IPS-NIHi7 (cell line): Measurements from ENCODE around the gene SLC7A1.

ENCODE experiments used
- DNase-seq: peaks from one replicate; pipeline ENCODE4 v3.0.0; 2012; ENCODE audit warnings: mixed read lengths; ENCODE audit errors: extremely low spot score

SLC7A1 gene

DNA sequence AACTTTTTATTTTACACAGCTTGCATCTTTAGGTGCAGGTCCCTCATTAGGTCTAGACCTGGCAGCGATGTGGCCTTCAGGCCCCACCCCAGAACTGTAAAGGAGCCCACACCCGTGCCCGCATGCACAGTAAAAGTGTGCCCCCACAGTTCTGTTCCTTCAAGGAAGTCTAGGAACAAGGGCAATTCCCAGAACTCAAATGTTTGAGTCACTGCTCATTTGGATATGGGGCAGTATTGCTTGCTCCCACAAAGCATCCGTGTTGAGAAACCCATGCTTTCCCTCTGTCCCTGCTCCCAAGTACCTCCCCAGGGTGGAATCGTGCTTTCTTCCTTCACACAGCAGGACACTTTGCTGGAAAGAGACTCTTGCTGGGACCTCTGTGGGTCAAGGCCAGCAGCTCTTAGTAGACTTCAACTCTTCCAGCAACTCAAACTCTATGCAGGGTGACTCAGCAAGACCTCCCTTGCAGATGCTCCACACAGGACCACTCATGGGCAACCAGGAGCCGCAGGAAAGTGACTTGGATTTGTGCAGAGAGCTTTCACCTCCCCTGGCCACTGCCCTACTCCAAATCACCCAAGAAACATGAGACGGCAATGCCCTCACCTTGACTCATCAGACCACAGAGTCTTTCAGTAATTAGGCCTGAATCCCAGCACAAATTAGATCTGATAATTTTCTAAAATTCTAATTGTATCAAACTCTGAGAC is 12.3 kb downstream of the SLC7A1 start:
- DNase-seq: no peak

DNA sequence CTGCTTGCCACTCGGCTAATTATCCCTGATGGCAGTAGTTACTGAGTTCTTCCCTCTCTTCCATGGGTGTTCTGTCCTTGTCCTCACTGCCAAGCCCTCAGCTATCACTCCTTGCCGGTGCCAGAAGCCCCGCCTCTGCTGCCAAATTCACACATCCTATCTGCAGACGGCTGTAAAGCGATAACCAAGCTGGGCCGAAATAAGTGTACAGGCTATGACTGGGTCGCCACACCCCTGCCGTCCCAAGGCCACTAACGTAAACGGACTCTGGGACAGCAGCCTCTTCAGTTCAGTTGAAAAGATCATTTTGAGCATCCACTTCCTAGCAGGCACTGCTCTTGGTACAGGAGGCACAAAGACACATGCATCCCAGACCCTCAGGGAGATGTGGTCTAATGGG is 13.3 kb downstream of the SLC7A1 start:
- DNase-seq: no peak

DNA sequence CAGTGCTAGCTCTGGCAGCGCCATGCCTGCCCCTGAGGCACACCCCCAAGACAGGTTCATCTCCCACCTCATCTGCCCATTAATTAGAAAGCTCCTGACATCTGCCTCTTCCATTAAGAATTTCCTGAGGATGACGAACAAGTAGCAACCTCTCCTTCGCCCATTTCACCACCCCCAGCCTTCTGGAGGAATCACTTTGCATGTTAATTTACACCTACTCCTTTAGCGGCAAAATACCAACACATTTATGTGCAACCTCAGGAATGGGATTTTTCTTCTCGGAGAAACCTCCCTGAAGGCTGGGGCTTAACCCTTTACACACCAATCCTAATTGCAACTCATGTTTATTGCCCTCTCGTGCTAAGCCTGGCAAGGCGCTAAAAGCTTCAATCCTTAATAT is 13.8 kb downstream of the SLC7A1 start:
- no peak for DNase-seq

DNA sequence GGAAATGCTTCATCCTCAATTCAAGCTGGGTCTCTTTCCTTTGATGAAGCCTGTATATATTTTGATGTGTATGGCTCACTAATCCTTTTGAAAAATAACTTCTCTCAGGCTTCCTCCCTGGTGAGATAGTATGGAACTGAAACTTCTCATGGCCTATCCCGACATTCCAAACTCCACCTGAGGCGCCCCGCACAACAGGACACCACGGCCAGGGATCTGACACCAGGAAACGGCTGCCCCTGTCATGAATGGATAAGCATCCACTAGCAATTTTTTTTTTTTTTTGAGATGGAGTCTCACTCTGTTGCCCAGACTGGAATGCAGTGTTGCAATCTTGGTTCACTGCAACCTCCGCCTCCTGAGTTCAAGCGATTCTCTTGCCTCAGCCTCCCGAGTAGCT is 16.4 kb downstream of the SLC7A1 start:
- DNase-seq: no peak

DNA sequence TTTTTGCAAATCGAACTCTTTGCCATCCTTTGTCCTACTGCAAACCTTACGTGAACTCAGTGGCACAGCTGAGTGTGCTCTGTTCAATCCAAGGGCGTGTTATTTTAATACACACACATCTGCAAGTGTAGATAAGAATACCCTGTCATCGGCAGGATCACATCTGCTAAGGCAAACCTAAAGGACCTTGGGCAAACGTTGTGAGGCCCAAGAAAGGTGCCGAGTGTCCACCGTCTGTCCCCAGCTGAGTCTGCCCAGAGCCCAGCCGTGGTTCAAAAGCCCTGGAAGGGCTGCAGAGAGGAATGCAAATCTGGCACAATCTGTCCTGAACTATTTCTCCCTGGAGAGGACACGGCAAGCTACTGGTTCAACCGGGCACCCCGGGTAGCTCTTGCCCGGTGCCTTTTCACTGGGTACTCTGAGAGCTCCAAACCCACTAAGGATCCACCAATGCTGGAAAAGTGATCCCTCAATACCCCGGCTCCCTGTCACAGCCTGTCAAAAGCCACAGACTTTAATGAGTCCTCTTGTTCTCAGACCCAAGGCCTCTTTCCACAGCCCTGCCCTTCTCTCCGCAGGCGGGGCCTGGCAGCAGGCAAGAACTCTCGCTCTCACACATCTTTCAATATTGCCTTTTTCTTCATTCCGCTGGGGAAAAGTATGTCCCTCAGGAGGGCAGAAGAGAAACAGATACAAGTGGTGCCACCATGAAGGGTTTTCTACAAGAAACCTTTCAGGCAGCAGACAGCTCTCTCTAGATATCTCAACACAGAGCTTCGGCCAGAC is 17.0 kb downstream of the SLC7A1 start:
- no peak for DNase-seq

DNA sequence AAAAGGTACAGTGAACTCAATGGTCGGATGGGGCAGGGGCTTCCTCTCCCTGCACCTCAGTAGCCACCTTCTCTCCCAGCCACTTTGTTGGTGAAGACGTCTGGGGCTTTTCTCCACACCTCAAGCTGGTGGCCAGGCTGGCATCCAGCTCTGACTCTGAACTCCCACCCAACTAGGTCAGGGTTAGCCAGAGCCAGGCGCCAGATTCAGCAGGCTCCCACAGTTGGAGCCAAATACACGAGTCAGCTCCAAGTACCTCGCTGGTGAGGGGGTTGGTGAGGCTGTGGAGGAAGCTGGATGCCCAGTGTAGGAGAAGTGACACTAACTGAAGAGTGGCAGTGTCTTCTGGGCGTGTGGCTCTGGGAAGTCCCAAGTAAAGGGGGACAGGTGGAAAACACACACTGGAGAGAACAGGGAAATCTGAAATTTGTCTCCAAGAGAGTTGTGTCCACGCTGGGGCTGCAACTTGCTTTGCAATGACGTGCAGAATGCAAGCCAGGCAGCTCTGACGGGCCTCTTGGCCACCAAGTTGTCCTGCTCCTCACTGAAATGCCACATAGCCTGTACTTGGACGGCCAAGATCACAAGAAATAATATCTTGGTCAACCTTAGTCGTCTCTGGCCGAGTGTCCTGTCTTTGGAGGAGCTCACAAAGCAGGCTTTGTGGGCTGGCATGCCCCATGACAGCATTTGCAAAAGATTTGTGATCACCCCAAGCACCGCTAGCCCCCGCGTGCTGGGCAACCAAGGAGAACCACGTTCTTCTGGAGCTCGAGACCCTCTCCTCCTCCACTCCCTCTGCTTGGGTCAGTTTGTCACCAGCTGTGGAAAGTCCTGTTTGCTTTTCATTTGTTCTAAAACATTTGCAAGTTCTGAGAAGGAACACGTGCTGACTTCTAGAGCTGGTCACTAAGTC is 18.1 kb downstream of the SLC7A1 start:
- DNase-seq: no peak

DNA sequence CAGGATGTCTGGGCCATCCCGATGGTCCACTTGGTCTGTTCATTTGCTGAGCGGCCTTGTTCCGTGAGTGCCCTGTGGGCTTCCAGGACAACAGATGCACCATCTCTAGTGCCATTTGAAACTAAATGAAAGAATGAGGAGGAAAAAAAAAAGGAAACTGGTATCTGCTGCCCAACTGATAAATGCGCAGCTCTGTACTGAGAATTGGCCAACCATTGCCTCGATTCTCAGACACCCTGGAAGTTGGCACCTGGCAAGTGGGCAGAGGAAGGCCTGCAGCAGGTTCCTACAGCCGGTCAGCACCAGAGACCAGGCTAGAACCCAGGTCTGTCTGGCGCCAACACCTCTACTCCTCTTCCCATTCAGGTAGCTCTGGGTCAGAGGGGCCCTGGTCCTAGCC is 18.9 kb downstream of the SLC7A1 start:
- DNase-seq: no peak

DNA sequence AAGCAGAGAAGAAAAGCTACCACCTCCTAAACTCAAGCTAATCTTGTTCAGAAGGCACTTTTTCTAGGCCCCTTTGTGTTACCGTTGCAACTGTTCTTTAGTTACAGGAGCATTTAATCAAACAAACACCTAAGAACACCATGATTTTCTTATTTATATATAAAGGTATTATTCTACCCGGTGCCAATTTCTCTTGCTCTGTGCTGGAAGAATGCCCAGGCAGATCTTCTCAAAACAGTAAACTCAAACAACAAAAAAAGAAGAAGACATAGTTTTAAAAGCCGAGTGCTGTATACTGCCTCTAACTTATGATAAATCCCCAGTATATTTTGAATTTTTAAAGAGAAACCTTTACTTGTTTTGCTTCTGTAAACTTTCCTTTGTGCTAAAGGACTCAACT is 20.4 kb downstream of the SLC7A1 start:
- DNase-seq: no peak

DNA sequence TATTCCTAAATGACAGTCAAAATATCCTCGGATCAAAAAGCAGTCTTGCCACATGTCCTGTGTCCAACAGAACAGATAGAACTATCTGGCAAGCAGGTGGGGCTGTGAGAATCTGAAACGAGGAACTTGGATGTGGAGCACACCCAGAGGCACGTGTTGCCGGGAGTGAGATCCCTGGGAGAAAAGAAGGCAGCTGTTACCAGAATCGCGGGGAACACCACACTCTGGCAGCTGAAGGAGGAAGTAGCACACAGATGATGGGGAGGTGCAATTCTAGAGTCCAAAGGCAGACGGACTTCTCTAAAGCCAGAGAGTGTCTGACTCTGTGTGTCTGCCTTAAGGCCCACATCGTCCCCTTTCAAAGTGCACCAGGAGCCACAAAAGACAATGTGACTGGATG is 22.3 kb downstream of the SLC7A1 start:
- no peak for DNase-seq

DNA sequence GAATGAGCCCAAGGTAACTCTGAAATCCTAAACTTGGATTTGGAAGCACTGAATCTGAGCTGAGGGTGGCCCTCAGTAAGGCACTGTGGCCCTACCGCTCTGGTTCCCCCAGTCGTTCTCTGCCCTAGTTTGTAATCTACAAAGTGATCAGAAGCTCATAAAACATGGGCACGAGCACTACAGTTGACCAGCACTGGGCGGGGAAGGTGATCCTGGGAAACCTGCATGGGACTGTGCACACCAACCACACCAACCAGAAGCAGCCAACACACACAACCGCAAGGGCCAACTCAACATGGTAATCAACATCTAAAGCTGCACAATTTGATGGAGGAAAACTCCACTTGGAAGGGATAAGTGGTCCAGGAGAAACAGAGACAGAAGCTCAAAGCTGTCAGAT is 22.9 kb downstream of the SLC7A1 start:
- DNase-seq: no peak

DNA sequence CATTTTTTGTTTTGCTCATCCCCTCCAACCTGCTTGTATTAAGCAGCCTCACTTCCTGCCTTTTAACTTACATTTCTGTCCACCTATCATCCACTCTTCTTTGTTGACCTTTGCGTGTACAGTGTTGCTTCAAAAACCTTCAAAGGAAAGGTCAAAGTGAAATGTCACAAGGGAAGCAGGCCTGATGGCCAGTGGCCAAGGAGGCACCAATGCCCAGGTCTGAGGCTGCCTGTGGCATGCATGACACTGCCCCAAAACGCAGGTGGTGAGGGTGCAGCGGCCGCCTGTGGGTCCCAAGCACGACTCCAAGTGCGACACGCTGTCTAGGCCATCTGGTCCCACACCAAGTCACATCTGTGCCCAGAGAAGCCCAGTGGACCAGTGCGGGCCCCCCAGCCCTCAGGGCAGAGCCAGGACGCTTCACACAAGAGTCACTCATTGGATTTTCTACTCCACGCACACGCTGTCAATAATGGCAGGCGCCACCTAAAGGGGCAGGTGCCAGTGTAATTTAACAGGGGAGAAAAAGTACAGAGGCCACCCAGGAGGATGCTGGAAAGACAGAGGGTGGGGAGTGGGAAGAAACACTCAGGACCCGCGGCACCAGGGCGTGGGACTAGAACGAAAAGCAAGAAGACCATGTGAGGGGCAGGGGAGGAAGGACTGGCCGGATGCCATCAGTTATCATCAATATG is 23.5 kb downstream of the SLC7A1 start:
- no peak for DNase-seq

DNA sequence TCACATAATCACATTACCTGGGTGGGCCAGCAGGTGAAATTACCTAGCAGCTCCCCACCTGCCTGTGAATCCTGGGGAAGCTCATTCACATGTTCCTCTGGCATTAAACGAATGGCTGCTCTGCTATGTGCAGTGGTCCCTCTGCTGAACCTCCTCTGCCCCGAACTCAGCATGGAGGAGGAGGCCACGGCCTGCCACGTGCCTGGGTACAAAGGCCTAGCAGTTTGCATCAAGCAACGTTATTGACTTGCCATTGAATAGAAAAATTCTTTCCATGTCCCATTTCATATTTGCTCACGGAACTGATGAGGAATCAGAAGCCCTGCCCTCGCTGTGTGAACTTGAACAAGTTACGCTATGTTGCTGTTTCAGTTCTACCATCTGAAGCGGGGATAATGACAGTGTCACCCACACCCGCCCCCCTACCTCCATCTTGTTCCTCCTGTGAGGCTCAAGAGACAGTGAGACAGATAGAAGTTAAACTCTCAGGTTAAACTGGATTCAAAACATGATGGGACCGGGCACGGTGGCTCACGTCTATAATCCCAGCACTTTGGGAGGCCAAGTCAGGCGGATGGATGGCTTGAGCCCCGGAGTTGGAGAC is 25.3 kb downstream of the SLC7A1 start:
- DNase-seq: no peak

DNA sequence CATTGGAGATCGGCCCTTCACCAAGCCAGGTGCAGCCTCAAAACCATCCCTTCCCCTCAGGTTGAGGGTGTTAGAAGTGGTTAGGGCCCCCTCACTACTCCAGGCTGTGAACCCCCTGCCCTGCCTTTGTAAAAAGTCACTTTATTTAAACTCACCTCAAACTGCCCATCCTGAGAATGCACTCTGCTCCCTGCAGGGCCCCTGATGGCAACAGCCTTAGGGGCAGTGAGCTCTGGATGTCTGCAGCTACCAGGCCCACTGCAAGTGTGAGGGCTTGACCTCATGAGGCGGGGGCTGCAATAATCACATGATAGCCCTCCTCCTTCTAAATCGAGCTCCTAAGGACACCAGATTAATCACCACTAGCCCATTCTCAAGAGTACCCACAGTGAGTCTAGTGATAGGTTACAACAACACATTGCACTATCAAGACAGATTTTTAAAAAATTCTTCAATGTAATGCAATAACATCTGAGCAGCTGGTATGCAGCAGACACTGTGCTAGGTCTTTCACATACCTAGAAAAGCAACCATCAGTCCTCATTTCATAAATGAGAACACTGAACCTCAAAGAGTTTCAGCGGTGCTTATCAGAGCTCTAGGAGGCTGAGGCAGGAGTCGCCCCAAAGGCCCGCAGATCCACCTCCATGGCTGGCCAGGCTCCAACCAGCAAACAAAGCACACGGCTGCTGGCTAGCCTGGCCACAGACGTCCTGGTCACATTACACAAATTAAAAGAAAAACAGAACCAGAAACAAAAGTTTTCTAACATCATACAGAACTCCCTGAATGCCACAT is 26.0 kb downstream of the SLC7A1 start:
- no peak for DNase-seq

DNA sequence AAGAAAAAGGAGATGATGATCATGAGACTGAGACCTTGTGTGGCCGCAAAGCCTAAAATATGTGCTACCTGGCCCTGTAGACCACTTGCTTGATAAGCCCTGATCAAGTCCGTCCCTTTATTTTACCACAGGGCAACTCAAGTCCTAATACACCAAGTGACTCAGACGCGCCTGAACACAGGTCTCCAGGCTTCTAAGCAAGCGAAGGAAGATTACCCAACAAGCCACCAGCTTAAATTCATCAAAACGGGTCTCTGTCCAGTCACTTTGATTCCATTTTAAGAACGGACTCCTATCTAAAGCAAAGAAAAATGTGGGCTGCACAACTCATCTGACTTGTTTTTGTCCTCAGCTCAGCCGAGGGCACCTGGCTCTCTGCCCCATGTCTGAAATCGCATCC is 26.8 kb downstream of the SLC7A1 start:
- no peak for DNase-seq

DNA sequence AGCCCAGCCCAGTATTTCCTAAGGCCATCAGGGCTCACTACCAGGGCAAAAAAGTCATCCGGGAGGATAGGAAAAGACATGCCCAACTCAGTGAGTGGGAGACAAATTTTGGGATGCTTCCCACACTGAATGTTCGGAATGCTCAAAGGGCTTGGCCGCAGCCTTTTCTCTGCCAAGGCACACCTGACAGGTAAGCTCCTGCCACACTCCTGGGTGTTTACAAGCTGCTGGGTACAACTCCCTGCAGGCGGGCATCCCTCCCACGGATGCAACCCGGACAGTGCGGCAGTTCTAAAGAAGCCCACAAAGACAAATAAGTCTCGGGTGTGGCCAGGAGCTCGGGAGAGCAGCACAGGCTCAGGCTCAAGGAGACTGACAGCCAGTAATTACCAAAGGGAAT is 28.1 kb downstream of the SLC7A1 start:
- no peak for DNase-seq

DNA sequence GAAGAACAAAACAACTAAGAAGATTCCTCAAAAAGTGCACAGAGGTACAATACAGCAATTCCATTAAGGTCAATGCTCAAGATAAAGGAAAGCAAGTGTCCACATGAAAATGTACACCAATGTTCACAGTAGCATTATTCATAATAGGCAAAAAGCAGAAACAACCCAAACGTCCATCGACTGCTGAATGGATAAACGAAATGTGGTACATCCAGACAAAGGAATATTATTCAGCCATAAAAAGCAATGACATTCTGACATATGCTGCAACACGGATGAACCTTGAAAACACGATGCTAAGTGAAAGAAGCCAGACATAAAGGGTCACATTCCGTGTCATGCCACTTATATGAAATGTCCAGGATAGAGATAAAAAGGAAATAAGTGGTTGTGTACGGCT is 29.3 kb downstream of the SLC7A1 start:
- DNase-seq: no peak

DNA sequence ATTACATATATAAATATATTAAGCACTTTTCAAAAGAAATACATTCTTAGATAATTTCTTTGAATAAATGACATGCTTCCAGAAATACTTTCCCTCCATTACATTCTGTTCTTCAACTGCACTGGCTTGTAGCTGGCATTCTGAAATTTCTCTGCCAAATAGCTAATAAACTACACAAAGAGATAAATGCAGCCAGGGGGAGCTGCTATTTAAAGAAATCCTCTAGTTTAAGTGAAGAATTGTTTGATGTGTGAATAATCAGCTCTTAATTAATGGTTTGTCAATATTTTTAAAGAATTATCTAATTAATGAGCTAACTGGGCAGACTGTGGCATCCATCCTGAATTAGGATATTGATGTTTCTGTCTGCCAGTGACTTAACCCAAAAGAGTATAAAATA is 30.7 kb downstream of the SLC7A1 start:
- DNase-seq: no peak

DNA sequence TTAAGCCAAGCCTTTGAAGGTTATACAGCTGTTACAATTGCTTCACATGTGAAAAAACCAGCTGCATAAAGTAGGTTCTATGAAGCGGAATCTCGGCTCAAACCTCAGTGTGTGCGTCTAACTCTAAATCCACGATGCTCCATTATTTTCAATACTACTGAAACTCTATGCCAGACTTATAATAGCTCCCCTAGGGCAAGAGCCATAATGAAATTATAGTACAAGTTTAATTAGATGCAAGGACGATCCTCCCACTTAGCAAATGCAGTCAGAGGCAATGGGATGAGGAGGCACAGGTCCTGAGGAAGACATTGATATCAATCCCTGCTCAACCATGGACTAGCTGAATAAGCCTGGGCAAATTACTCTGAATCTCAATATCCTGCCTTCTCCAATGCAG is 31.1 kb downstream of the SLC7A1 start:
- no peak for DNase-seq

DNA sequence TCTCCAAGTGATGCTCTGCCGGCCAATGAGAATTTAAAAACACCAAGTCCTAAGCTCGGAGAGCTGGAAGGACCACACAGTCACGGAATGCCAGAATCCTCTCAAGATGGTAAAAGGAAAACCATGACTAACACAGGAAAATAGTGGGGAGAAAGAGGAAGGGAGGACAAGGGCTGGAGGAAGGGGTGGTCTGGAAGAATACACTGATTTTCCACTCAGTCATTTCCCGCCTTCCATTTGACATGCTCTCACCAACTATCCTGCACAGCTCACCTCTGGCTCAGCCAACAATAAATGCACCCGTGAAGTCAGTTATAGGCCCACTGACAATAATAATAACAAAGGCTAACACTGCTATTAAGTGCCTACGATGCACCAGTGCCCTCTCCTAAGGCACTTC is 31.5 kb downstream of the SLC7A1 start:
- no peak for DNase-seq

DNA sequence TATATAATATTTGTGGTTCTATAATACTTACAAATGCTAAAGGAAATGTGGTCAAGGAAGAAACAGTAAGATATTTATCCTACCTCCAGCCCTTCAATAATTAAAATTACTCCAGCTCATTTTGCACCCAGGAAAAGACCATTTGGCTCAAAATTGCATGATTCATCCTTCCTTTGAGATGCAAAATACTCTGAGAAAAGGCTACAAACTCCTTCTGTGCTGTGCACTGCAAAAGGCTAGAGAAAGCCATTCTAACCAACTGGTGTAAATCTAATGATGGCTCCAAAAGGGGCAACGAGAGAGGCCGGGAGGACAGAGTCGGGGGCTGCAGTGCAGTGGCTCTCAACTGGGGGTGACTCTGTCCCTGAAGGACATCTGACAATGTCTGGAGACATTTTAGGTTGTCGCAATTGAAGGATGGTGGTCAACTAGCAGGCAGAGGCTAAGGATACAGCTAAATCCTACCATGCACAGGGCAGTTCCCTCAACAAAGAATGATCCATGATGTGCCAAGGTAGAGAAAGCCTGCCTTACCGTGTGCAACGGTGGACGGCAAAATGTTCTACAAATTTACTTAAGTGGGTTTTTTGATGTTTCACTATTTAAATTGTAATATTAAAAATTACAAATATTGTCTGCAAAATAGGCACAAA is 32.6 kb downstream of the SLC7A1 start:
- no peak for DNase-seq
